ENCODE results near the gene PHF8.

PHF8 gene

GRCh38 chrX:54049801-54050200 is 5.5 kb upstream of the PHF8 start:
- FAIRE-seq (no peak), DNase-seq (ENCODE audit: insufficient read length, low spot score) (no peak)
- TF ChIP-seq CTCF (IDR thresholded peaks at IDR 0.05; ENCODE audit: insufficient read depth, missing control alignments) = no peak

- FAIRE-seq = no peak
- no peak for TF ChIP-seq CTCF (IDR thresholded peaks at IDR 0.05; ENCODE audit: insufficient read depth, missing control alignments)
- DNase-seq (ENCODE audit: insufficient read length, low spot score) = no peak
Measured at GRCh38 chrX:54048412-54048811, 4.1 kb upstream of the PHF8 start.

DNA sequence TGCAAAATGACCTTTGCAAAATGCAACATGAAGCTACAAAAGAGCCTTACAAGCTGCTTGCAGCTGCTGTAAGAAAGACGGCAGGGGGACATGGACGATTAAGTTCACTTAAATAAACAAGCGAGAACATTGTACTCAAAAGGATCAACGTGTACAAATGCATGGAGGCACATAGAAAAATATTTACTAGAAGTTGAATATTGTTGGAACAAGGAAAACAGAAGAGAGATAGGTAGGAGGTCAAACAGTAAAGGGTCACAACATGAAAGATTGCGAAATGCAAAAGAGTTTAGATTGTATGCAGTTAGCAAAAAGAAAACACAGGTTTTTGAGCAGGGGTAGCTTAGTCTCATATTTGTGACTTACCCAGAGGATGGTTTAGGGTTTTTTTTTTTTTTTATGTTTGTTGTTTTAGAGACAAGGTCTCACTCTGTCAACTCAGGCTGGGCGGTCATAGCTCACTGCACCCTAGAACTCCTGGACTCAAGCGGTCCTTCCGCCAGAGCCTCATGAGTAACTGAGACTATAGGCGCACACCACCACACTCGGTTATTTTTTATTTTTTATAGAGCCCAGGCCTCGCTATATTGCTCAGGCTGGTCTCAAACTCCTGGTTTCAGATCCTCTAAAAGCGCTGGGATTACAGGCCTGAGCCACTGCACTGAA is 1.4 kb upstream of the PHF8 start:
- no peak for DNase-seq (ENCODE audit: insufficient read length, low spot score)
- no peak for TF ChIP-seq CTCF (IDR thresholded peaks at IDR 0.05; ENCODE audit: insufficient read depth, missing control alignments)
- no peak for FAIRE-seq

GRCh38 chrX:54044877-54045338 is 635 bp upstream of the PHF8 start:
- no peak for TF ChIP-seq CTCF (IDR thresholded peaks at IDR 0.05; ENCODE audit: insufficient read depth, missing control alignments)
- DNase-seq (ENCODE audit: insufficient read length, low spot score) (no peak), FAIRE-seq (no peak)

DNA sequence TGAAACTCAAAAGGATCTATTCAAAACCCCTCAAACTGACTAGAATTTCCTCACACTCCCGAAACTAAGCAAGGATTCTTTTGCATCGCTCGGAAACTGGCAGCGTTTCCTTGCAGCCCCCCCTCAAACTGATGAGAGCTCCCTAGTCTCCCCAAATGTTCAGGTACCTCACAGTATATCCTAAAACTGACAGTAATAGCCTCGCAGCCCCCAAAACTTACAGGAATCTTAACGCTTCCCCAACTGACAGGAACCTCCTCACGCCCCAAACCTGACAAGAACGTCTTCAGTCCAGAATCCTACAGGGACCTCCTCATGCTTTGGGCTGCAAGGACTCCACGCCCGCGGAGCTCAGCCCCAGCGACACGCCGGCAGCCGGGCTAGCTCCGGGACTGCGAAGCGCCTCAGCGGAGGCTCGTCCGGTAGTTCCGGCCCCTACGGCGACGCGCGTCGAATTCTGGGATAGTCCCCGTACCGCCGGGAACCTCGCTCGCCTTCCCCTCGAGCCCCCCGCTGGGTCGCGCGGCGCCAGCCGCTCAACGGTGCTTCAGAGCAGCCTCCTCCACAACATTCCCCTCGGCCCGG is 640 bp downstream of the PHF8 start:
- DNase-seq (ENCODE audit: insufficient read length, low spot score) (no peak), FAIRE-seq (no peak)
- TF ChIP-seq CTCF (IDR thresholded peaks at IDR 0.05; ENCODE audit: insufficient read depth, missing control alignments) = no peak

- FAIRE-seq = no peak
- no peak for TF ChIP-seq CTCF (IDR thresholded peaks at IDR 0.05; ENCODE audit: insufficient read depth, missing control alignments)
- no peak for DNase-seq (ENCODE audit: insufficient read length, low spot score)
Measured at GRCh38 chrX:54043056-54043455, 1.2 kb downstream of the PHF8 start.

- no peak for FAIRE-seq
- no peak for DNase-seq (ENCODE audit: insufficient read length, low spot score)
- peak; percentile 27 for TF ChIP-seq CTCF (IDR thresholded peaks at IDR 0.05; ENCODE audit: insufficient read depth, missing control alignments)
Measured at GRCh38 chrX:54042609-54043021, 1.7 kb downstream of the PHF8 start.

Measured in D721Med (cell line).